Measurements from ENCODE around the gene XPR1. TPM values are rescaled to one million over a fixed set of nuclear protein-coding genes. Genes with fewer than 3 reads are reported as not detected.
A peak's percentile ranks its signal among the peaks of the same experiment; 100 is the strongest.
"Not testable (repeated sequence)": the region's sequence is repeated elsewhere in the genome, so short reads cannot be mapped to it uniquely, and the experiment has no call there.

The XPR1 gene
- total RNA-seq, 3 donors from 2014 or later: 19.0 to 49.5 (median 35.7) TPM

DNA sequence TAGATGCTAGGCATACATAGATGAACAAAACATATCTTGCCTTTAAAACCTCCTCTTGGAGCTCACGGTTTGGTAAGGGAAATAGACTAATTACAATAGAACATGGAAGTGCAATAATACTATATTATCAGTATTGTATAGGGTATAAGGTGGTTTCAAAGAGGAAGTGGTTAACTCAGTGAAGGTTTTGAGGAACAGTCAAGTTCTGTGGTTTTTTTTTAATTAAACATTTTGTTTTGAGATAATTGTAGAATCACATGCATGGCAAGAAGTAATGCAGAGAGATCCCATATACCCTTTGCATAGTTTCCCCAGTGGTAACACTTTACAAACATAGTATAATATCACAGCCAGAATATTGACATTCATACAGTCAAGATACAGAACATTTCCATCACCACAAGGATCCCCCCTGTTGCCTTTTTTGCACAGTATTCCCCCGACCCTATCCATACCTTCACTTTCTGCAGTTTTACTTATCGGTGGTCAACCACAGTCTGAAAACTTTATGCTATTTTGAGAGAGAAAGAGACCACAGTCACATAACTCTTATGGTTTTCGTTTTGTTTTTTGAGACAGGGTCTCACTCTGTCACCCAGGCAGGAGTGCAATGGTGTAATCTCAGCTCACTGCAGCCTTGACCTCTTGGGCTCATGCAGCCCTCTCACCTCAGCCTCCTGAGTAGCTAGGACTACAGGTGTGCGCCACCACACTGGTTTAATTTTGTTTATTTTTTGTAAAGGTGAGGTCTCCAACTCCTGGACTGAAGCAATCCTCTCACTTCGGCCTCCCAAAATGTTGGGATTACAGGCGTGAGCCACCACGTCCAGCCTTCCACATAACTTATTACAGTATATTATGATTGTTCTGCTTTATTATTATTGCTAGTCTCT is 220.4 kb downstream of the XPR1 start:
- Histone ChIP-seq H3K36me3 (no peaks in the 10 kb centered on the region), H3K4me3 (no peak overlapping the region), H3K27me3 (no peaks in the 10 kb centered on the region), H3K9me3 (no peaks in the 10 kb centered on the region), H3K27ac (no peak overlapping the region), H3K4me1 (no peaks in the 10 kb centered on the region)
- no peak for TF ChIP-seq POLR2AphosphoS5 (IDR thresholded peaks at IDR 0.05)
- TF ChIP-seq POLR2A (IDR thresholded peaks at IDR 0.05): no peak
- TF ChIP-seq, protein P1, sequence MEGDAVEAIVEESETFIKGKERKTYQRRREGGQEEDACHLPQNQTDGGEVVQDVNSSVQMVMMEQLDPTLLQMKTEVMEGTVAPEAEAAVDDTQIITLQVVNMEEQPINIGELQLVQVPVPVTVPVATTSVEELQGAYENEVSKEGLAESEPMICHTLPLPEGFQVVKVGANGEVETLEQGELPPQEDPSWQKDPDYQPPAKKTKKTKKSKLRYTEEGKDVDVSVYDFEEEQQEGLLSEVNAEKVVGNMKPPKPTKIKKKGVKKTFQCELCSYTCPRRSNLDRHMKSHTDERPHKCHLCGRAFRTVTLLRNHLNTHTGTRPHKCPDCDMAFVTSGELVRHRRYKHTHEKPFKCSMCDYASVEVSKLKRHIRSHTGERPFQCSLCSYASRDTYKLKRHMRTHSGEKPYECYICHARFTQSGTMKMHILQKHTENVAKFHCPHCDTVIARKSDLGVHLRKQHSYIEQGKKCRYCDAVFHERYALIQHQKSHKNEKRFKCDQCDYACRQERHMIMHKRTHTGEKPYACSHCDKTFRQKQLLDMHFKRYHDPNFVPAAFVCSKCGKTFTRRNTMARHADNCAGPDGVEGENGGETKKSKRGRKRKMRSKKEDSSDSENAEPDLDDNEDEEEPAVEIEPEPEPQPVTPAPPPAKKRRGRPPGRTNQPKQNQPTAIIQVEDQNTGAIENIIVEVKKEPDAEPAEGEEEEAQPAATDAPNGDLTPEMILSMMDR (IDR thresholded peaks at IDR 0.05): no peak
- intact Hi-C loops (cut with DNase I; ENCODE audit: low total_unique reads): no loop called here
- no peak for DNase-seq (ENCODE audit: low spot score in 2 of 2)

DNA sequence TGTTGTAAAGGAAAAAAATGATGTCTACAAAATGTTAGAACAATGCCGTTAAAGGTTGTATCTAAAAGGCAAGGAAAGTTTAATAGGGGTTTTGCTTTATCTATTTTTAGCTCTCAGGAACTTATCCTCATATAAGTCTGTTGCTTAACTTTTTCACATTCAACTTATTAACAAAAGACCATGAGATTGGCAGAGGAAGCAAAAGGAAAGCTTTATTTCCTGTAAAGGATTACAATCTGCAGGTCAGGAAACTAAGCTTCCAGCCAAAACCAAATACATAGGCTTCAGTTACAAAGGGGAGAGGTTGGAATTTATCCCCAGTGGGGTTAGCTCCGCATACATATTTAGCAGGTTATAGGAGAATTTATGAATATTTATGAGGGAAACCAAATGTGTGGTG is 222.2 kb downstream of the XPR1 start:
- H3K4me3 ChIP-seq: no peak overlapping the region
- no peaks in the 10 kb centered on the region for H3K36me3 ChIP-seq
- DNase-seq (ENCODE audit: low spot score in 2 of 2): no peak
- H3K9me3 ChIP-seq: no peaks in the 10 kb centered on the region
- intact Hi-C loops (cut with DNase I; ENCODE audit: low total_unique reads): no loop called here
- H3K27ac ChIP-seq: no peak overlapping the region
- H3K4me1 ChIP-seq: no peaks in the 10 kb centered on the region
- TF ChIP-seq, protein P1 (IDR thresholded peaks at IDR 0.05): no peak
- TF ChIP-seq POLR2A (IDR thresholded peaks at IDR 0.05) (no peak), POLR2AphosphoS5 (IDR thresholded peaks at IDR 0.05) (no peak)
- no peaks in the 10 kb centered on the region for H3K27me3 ChIP-seq

DNA sequence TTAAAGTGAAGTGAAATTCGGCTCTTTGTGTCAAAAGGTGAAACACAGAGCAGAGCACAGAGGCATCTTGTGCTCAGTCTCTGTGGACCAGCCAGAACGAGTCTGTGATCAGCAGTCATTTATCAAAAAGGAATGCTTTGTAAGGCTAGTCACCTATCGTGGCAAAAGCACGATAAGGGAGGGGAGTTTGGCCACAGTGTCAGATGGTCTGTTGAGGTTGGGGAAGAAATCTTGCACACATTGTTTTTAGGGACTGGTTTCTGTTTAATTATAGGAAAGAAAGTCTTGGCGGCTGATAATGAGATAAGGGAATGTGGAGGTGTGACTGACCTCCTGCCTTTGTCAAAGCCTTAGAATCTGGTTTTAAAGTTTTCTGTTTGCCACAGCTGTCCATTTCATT is 222.6 kb downstream of the XPR1 start:
- no peak overlapping the region for H3K27ac ChIP-seq
- DNase-seq (ENCODE audit: low spot score in 2 of 2): no peak

DNA sequence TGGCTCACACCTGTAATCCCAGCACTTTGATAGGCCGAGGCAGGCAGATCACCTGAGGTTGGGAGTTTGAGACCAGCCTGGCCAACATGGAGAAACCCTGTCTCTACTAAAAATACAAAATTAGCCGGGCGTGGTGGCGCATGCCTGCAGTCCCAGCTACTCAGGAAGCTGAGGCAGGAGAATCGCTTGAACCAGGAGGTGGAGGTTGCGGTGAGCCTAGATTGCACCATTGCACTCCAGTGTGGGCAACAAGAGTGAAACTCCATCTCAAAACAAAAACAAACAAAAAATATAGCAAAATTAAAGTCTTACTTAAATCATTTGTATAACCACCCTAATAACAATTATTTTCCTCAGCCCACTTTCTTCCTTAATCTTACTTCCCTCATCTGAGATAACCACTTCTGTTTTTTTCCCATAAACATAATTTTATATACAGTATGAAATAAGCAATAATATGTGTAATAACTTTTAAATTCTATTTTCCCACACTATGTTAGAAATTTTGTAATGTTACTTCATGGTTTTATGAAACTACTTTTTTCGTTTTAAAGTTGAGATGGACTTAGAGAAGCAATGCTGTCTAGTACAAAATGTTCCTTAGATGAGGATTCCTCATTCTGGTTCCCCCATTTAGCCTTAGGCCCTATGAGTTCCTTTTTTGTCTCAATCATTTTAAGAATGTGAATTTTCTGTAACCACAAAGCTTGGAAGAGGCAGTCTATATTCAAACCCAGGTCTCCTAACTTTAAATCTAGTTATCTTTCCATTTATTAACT is 226.3 kb downstream of the XPR1 start:
- H3K36me3 ChIP-seq; DNase-seq (ENCODE audit: low spot score in 2 of 2); H3K27me3 ChIP-seq; H3K9me3 ChIP-seq; H3K4me1 ChIP-seq; H3K4me3 ChIP-seq; intact Hi-C loops (cut with DNase I; ENCODE audit: low total_unique reads): not testable (repeated sequence)
- H3K27ac ChIP-seq: peak overlapping the region in 1 of 2 donors; percentile 44

More for the DNA sequence above, 222.6 kb downstream of the XPR1 start:
- intact Hi-C loops (cut with DNase I; ENCODE audit: low total_unique reads): no loop called here
- H3K9me3 ChIP-seq: no peaks in the 10 kb centered on the region
- TF ChIP-seq, protein P1 (IDR thresholded peaks at IDR 0.05): no peak
- TF ChIP-seq POLR2A (IDR thresholded peaks at IDR 0.05): no peak
- TF ChIP-seq POLR2AphosphoS5 (IDR thresholded peaks at IDR 0.05): no peak
- no peak overlapping the region for H3K4me3 ChIP-seq
- H3K4me1 ChIP-seq: no peaks in the 10 kb centered on the region
- H3K36me3 ChIP-seq: no peaks in the 10 kb centered on the region
- H3K27me3 ChIP-seq: no peaks in the 10 kb centered on the region

DNA sequence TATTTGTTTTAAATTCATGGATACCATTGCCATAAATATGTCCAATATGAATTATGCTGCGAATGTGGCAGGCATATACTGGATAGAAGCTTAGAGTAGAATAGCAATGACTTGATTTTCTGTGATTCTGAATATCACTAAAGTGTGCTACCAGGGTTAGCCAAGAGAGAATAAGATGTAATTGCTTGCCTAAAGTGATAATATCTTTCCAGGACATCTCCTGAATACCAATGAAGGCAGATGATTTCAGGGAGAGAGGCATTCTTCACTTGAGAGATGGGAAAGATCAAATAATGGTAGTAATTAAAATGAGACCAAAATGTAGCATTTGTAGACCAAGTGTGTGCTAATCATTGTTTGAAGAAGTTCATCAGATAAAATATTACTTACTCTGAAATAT is 227.5 kb downstream of the XPR1 start:
- no peak for TF ChIP-seq POLR2A (IDR thresholded peaks at IDR 0.05)
- H3K4me1 ChIP-seq: no peaks in the 10 kb centered on the region
- intact Hi-C loops (cut with DNase I; ENCODE audit: low total_unique reads): no loop called here
- no peaks in the 10 kb centered on the region for H3K36me3 ChIP-seq
- no peaks in the 10 kb centered on the region for H3K9me3 ChIP-seq
- H3K4me3 ChIP-seq: no peak overlapping the region
- no peak for DNase-seq (ENCODE audit: low spot score in 2 of 2)
- H3K27me3 ChIP-seq: no peaks in the 10 kb centered on the region
- no peak overlapping the region for H3K27ac ChIP-seq

DNA sequence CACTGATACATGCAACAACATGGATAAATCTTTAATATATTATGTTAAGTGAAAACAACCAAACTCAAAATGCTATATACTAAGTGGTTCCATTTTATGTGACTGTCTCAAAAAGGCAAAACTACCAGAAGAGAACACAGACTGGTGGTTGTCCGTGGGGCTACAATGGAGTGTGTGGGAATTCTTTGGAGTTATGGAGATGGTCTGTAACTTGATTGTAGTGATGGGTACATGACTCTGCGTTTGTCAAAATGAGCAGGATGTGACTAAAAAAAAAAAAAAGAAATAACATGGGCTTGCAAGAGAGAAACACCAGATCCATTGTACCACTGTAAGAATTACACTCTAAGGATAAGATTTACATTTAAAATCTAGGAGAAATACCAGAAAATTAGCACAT is 228.7 kb downstream of the XPR1 start:
- Histone ChIP-seq H3K4me1 (no peaks in the 10 kb centered on the region), H3K4me3 (no peak overlapping the region), H3K27ac (no peak overlapping the region), H3K36me3 (no peaks in the 10 kb centered on the region), H3K27me3 (no peaks in the 10 kb centered on the region), H3K9me3 (no peaks in the 10 kb centered on the region)
- intact Hi-C loops (cut with DNase I; ENCODE audit: low total_unique reads): no loop called here
- TF ChIP-seq POLR2A (IDR thresholded peaks at IDR 0.05): no peak
- TF ChIP-seq, protein P1 (IDR thresholded peaks at IDR 0.05): no peak
- TF ChIP-seq POLR2AphosphoS5 (IDR thresholded peaks at IDR 0.05): no peak
- no peak for DNase-seq (ENCODE audit: low spot score in 2 of 2)
